Heart right ventricle (tissue), 16 donors: Measurements from ENCODE around the gene CCL5. TPM values are rescaled to one million over a fixed set of nuclear protein-coding genes. Genes with fewer than 3 reads are reported as not detected.

Experiments used
- ATAC-seq, 8 donors: fragments of 200-7000 bp; cut with Tn5 transposase; one replicate each; pipeline ENCODE4 v1.9.1; 2020; ENCODE audit warnings: mild to moderate bottlenecking in 8 of 8, moderate library complexity in 8 of 8, moderate number of reproducible peaks in 1 of 8
- DNase-seq, 2 donors: peaks; one replicate each; pipeline ENCODE4 v3.0.0-alpha.2; 2020
- H3K27ac ChIP-seq, 10 donors: fragments of 200-600 bp; sonication (generic) in 2 of 10; one replicate each; pipeline versions ENCODE4 v1.5.0 to v1.8.0; 2020 to 2022; ENCODE audit warnings: mild to moderate bottlenecking in 3 of 10
- H3K27me3 ChIP-seq, 7 donors: fragments of 200-600 bp; one replicate each; pipeline ENCODE4 v1.8.0; 2021 to 2022; ENCODE audit warnings: mild to moderate bottlenecking in 2 of 7
- H3K36me3 ChIP-seq, 9 donors: fragments of 200-600 bp; sonication (generic) in 1 of 9; one replicate each; pipeline versions ENCODE4 v1.5.0 to v1.8.0; 2020 to 2022; ENCODE audit warnings: mild to moderate bottlenecking in 2 of 9
- H3K4me1 ChIP-seq, 9 donors: fragments of 200-600 bp; sonication (generic) in 1 of 9; one replicate each; pipeline versions ENCODE4 v1.5.0 to v1.8.0; 2020 to 2022; ENCODE audit warnings: mild to moderate bottlenecking in 4 of 9
- H3K4me3 ChIP-seq, 10 donors: fragments of 200-600 bp; sonication (generic) in 2 of 10; one replicate each; pipeline versions ENCODE4 v1.5.0 to v1.8.0; 2020 to 2022; ENCODE audit warnings: mild to moderate bottlenecking in 7 of 10, moderate library complexity in 2 of 10
- H3K9me3 ChIP-seq, 11 donors: fragments of 200-600 bp in 10 of 11; sonication (generic) in 2 of 11; one replicate each; pipeline versions ENCODE4 v1.5.0 to v1.8.0; 2013 to 2022; ENCODE audit warnings: mild to moderate bottlenecking in 2 of 11, control low read depth in 1 of 11, moderate library complexity in 1 of 11
- CTCF ChIP-seq, 9 donors: fragments of 200-600 bp; sonication (generic) in 2 of 9; IDR thresholded peaks; one replicate each; pipeline versions ENCODE4 v1.5.0 to v1.8.0; 2021 to 2022; ENCODE audit warnings: antibody characterized with exemption in 9 of 9, mild to moderate bottlenecking in 5 of 9, moderate library complexity in 1 of 9
- WGBS, 2 donors: extraction: QIAGEN DNeasy Blood & Tissue Kit; methylation state at CpG; one replicate each; pipeline ENCODE4 v1.1.7; 2013; ENCODE audit warnings: inconsistent platforms in 1 of 2; 5-methylcytosine and 5-hydroxymethylcytosine counted together
- intact Hi-C, 10 donors: fragments of 100-400 bp; cut with DNase I; formaldehyde crosslinking; loops; one replicate each; pipeline versions ENCODE4 v1.11.1 to v1.14.2; 2022
- polyA plus RNA-seq, 2 donors: library from polyadenylated mRNA; stranded (reverse); fragments of 200-250 nt; gene quantifications; one replicate each; pipeline ENCODE4 v1.2.3, GENCODE V29; 2013
- total RNA-seq, 10 donors: library from RNA; stranded (reverse); fragmentation: NEBNext Ultra II Directional in 3 of 10; extraction: Animal tissue kit (Norgen Biotek cat#: 25700) in 3 of 10; gene quantifications; one replicate each; pipeline versions ENCODE4 v1.2.1 to v1.2.4, GENCODE V29; 2021 to 2023
- donor health status: Arrhythmogenic right ventricular cardiomyopathy.
- donor health status: ischemic (EF 13 %, LVEDD 7.1; RV severe dilation, severe dysfunction).
- donor health status: healthy with polysubstance abuse.
- donor health status: DM: no; HTN: yes; CAD: no.
- donor health status: DM: no; HTN: no; CAD: no.
- donor health status: ischemic (EF 25% LVEDD 6.9; RV normal size, moderate dysfunction).
- donor health status: ischemic (EF 25% LVEDD 5.7; RV mildly dilated, moderate dysfunction).
- donor health status: healthy.
- donor health status: DM: yes; HTN: yes; CAD: no.
- donor health status: Ischemic cardiomyopathy.
- donor health status: ischemic (EF 35%, LVEDD 5.7; RV mildly dilated, moderate dysfunction).
- donor health status: nonischemic (EF 11% LVEDD 7.7; RV severe dilation, severe dysfunction).
- donor health status: DM: yes; HTN: yes; CAD: no.
- donor health status: PGD.
- donor health status: ischemic (EF 29% LVEDD 5.4; RV normal size, mild dysfunction).
- donor health status: nonischemic (EF 23%, LVEDD 6.1; RV moderate dilation, normal function).

CCL5 gene
- total and polyA plus RNA-seq, 12 donors: 0.47 to 29.8 (median 1.4) TPM

GRCh38 chr17:35891269-35891668, 11.1 kb upstream of the CCL5 start:
- no peaks in the 10 kb centered on the region for H3K9me3 ChIP-seq
- WGBS, 2 donors: 88 to 92% methylated on average over 4 of the region's 4 CpGs
- intact Hi-C loops: no loop called here

GRCh38 chr17:35890774-35891155, 10.6 kb upstream of the CCL5 start:
- Histone ChIP-seq H3K36me3 (no peaks in the 10 kb centered on the region), H3K27me3 (peaks cover 0 to 5% (median 0%) of the 10 kb centered on the region in 7 donors), H3K4me3 (no peak overlapping the region), H3K9me3 (no peaks in the 10 kb centered on the region), H3K27ac (peak overlapping the region in 1 of 10 donors; percentile 76), H3K4me1 (peaks cover 0 to 45% (median 3%) of the 10 kb centered on the region in 9 donors)
- WGBS, 2 donors: 53 to 63% methylated on average over 4 of the region's 4 CpGs
- no peak for TF ChIP-seq CTCF (IDR thresholded peaks at IDR 0.05)
- ATAC-seq (peak in 2 of 8 donors; percentile 37 to 52), DNase-seq (no peak)
- intact Hi-C loops: no loop called here

More at GRCh38 chr17:35891269-35891668, 11.1 kb upstream of the CCL5 start:
- H3K36me3 ChIP-seq: no peaks in the 10 kb centered on the region
- no peak for TF ChIP-seq CTCF (IDR thresholded peaks at IDR 0.05)
- ATAC-seq (no peak), DNase-seq (no peak)
- no peak overlapping the region for H3K4me3 ChIP-seq
- peak overlapping the region in 1 of 10 donors; percentile 76 for H3K27ac ChIP-seq
- H3K4me1 ChIP-seq: peaks cover 0 to 48% (median 3%) of the 10 kb centered on the region in 9 donors
- H3K27me3 ChIP-seq: peaks cover 0 to 5% (median 0%) of the 10 kb centered on the region in 7 donors

- no peak for TF ChIP-seq CTCF (IDR thresholded peaks at IDR 0.05)
- intact Hi-C loops: no loop called here
- H3K36me3 ChIP-seq: no peaks in the 10 kb centered on the region
- H3K4me3 ChIP-seq: no peak overlapping the region
- no peak for DNase-seq
- H3K27ac ChIP-seq: peak overlapping the region in 1 of 10 donors; percentile 79
- peaks cover 0 to 39% (median 3%) of the 10 kb centered on the region in 9 donors for H3K4me1 ChIP-seq
- 72 to 75% methylated on average over 2 of the region's 2 CpGs for WGBS, 2 donors
- no peaks in the 10 kb centered on the region for H3K9me3 ChIP-seq
- peak in 1 of 8 donors; percentile 35 for ATAC-seq
- H3K27me3 ChIP-seq: no peaks in the 10 kb centered on the region
Observed at GRCh38 chr17:35889818-35890773, 9.9 kb upstream of the CCL5 start.

- ATAC-seq (no peak), DNase-seq (no peak)
- Histone ChIP-seq H3K4me3 (no peak overlapping the region), H3K9me3 (no peaks in the 10 kb centered on the region), H3K4me1 (peaks cover 0 to 39% (median 3%) of the 10 kb centered on the region in 9 donors), H3K36me3 (no peaks in the 10 kb centered on the region), H3K27me3 (no peaks in the 10 kb centered on the region), H3K27ac (peak overlapping the region in 1 of 10 donors; percentile 79)
- 88 to 89% methylated on average over 2 of the region's 2 CpGs for WGBS, 2 donors
- intact Hi-C loops: no loop called here
- no peak for TF ChIP-seq CTCF (IDR thresholded peaks at IDR 0.05)
Observed at GRCh38 chr17:35889241-35889640, 9.1 kb upstream of the CCL5 start.
